OCI-LY1 (cell line): Measurements from ENCODE around the gene BNIP2.

Experiments used
- H2AFZ ChIP-seq: fragments of 200-600 bp; sonication (generic), shearing (Covaris generic); 2 replicates; pipeline ENCODE4 v1.6.0; 2014; ENCODE audit warnings: antibody characterized with exemption, mild to moderate bottlenecking, low read length
- H3F3A ChIP-seq: fragments of 200-600 bp; sonication (generic), shearing (Covaris generic); 2 replicates; pipeline ENCODE4 v1.6.0; 2014; ENCODE audit warnings: mild to moderate bottlenecking, antibody characterized with exemption, low read length, moderate library complexity; ENCODE audit not compliant: insufficient read depth
- H3K27ac ChIP-seq: fragments of 200-600 bp; sonication (generic); 2 replicates; pipeline ENCODE4 v1.5.1; 2014; ENCODE audit warnings: low read length, mixed run types, mild to moderate bottlenecking, low read depth; ENCODE audit not compliant: poor library complexity, severe bottlenecking
- H3K27me3 ChIP-seq: fragments of 200-600 bp; sonication (generic); 2 replicates; pipeline ENCODE4 v1.6.0; 2014; ENCODE audit warnings: antibody characterized with exemption, mild to moderate bottlenecking, low read length, moderate library complexity; ENCODE audit not compliant: insufficient read depth
- H3K36me3 ChIP-seq: fragments of 200-600 bp; sonication (generic); 2 replicates; pipeline ENCODE4 v1.6.1; 2014; ENCODE audit warnings: mild to moderate bottlenecking, antibody characterized with exemption, low read length, moderate library complexity, mixed read lengths; ENCODE audit not compliant: insufficient read depth
- H3K4me1 ChIP-seq: fragments of 200-600 bp; sonication (generic); 2 replicates; pipeline ENCODE4 v1.5.1; 2014; ENCODE audit warnings: mild to moderate bottlenecking, low read length, moderate library complexity; ENCODE audit not compliant: insufficient read depth, severe bottlenecking
- H3K4me2 ChIP-seq: fragments of 200-600 bp; sonication (generic), shearing (Covaris generic); 2 replicates; pipeline ENCODE4 v1.6.1; 2014; ENCODE audit warnings: low read length
- H3K4me3 ChIP-seq: fragments of 200-600 bp; sonication (generic); 2 replicates; pipeline ENCODE4 v1.5.1; 2014; ENCODE audit warnings: low read length, low read depth, mild to moderate bottlenecking, mixed read lengths; ENCODE audit not compliant: poor library complexity, severe bottlenecking
- H3K79me2 ChIP-seq: fragments of 200-600 bp; shearing (Covaris generic); 2 replicates; pipeline ENCODE4 v1.6.1; 2016; ENCODE audit warnings: mixed run types, low read length, mixed read lengths; ENCODE audit not compliant: insufficient read depth
- H3K9ac ChIP-seq: fragments of 200-600 bp; sonication (generic), shearing (Covaris generic); 2 replicates; pipeline ENCODE4 v1.6.1; 2014; ENCODE audit warnings: mild to moderate bottlenecking, low read length, mixed read lengths
- H3K9me2 ChIP-seq: fragments of 200-600 bp; sonication (generic), shearing (Covaris generic); 2 replicates; pipeline ENCODE4 v1.6.1; 2014; ENCODE audit warnings: low read depth, mild to moderate bottlenecking, low read length, mixed read lengths
- H3K9me3 ChIP-seq: fragments of 200-600 bp; shearing (Covaris generic); 2 replicates; pipeline ENCODE4 v1.6.1; 2014; ENCODE audit warnings: low read length, mixed read lengths
- H4K20me1 ChIP-seq: fragments of 200-600 bp; sonication (generic), shearing (Covaris generic); 2 replicates; pipeline ENCODE4 v1.6.0; 2016; ENCODE audit warnings: mild to moderate bottlenecking, low read length; ENCODE audit not compliant: insufficient read depth
- CTCF ChIP-seq: fragments of 200-600 bp; sonication (generic), shearing (Covaris generic); IDR thresholded peaks from 2 replicates; pipeline ENCODE4 v1.5.1; 2017; ENCODE audit warnings: mild to moderate bottlenecking, antibody characterized with exemption, low read length, moderate library complexity, mixed read lengths
- EZH2 ChIP-seq: fragments of 200-600 bp; sonication (generic), shearing (Covaris generic); IDR thresholded peaks from 2 replicates; pipeline ENCODE4 v1.8.0; 2017; ENCODE audit warnings: borderline replicate concordance, mixed run types, mild to moderate bottlenecking, antibody characterized with exemption, low read length, moderate library complexity, mixed read lengths

Gene BNIP2

GRCh38 chr15:59659366-59659765, 29.8 kb downstream of the BNIP2 start:
- Histone ChIP-seq H2AFZ (no peak overlapping the region), H3K27me3 (no peaks in the 10 kb centered on the region), H3F3A (no peaks in the 10 kb centered on the region; the same call in 1 of the 2 replicates), H3K9me3 (no peaks in the 10 kb centered on the region), H3K9me2 (no peaks in the 10 kb centered on the region), H3K36me3 (peaks cover 44% of the 10 kb centered on the region), H3K4me3 (no peak overlapping the region), H4K20me1 (no peaks in the 10 kb centered on the region), H3K4me1 (peaks cover 24% of the 10 kb centered on the region), H3K27ac (no peak overlapping the region), H3K4me2 (no peak overlapping the region), H3K79me2 (peaks cover 28% of the 10 kb centered on the region), H3K9ac (no peak overlapping the region)
- no peak for TF ChIP-seq CTCF
- no peak for TF ChIP-seq EZH2

- H2AFZ ChIP-seq: no peak overlapping the region
- peaks cover 46% of the 10 kb centered on the region for H3K36me3 ChIP-seq
- H3K9ac ChIP-seq: no peak overlapping the region
- peak overlapping the region; percentile 49 for H3K4me2 ChIP-seq
- peak overlapping the region; percentile 80 for H3K4me3 ChIP-seq
- peaks cover 33% of the 10 kb centered on the region for H3K4me1 ChIP-seq
- TF ChIP-seq EZH2: no peak
- no peak overlapping the region for H3K27ac ChIP-seq
- no peaks in the 10 kb centered on the region for H4K20me1 ChIP-seq
- no peaks in the 10 kb centered on the region for H3K27me3 ChIP-seq
- H3K9me2 ChIP-seq: no peaks in the 10 kb centered on the region
- H3K79me2 ChIP-seq: peaks cover 45% of the 10 kb centered on the region
- no peaks in the 10 kb centered on the region; the same call in 1 of the 2 replicates for H3F3A ChIP-seq
- peaks cover 3% of the 10 kb centered on the region for H3K9me3 ChIP-seq
Observed at GRCh38 chr15:59657635-59658125, 31.4 kb downstream of the BNIP2 start.

GRCh38 chr15:59656897-59657634, 32.1 kb downstream of the BNIP2 start, which contains the start of gene GTF2A2:
Gene GTF2A2 (minus strand): TSS chr15:59657515. CDS start chr15:59652277, 5,238 bp downstream.
- Histone ChIP-seq H3K36me3 (peaks cover 46% of the 10 kb centered on the region), H3K79me2 (peaks cover 51% of the 10 kb centered on the region), H4K20me1 (no peaks in the 10 kb centered on the region), H3K9ac (peak within 1 kb of the TSS; percentile 85), H3K4me1 (peaks cover 33% of the 10 kb centered on the region), H2AFZ (no peak within 1 kb of the TSS), H3K27ac (peak within 1 kb of the TSS; percentile 29), H3K9me3 (peaks cover 6% of the 10 kb centered on the region), H3K4me3 (peak within 1 kb of the TSS; percentile 80), H3K27me3 (no peaks in the 10 kb centered on the region), H3K4me2 (peak within 1 kb of the TSS; percentile 75), H3K9me2 (no peaks in the 10 kb centered on the region), H3F3A (no peaks in the 10 kb centered on the region; the same call in 1 of the 2 replicates)
- TF ChIP-seq EZH2 (no peak), CTCF (no peak)
